Measurements from ENCODE around the gene CLEC7A. TPM values are rescaled to one million over a fixed set of nuclear protein-coding genes. Genes with fewer than 3 reads are reported as not detected.

The CLEC7A gene
- total RNA-seq, 2 experiments from 2014 or later, result not detected

GRCh38 chr12:10067264-10067663 lies 62.7 kb downstream of the CLEC7A start:
- ATAC-seq (no peak), DNase-seq (no peak)
- POLR2A ChIA-PET, result no interaction called here
- no peaks in the 10 kb centered on the region for H3K36me3 Mint-ChIP-seq (ENCODE audit: low read depth)
- H3K27me3 Mint-ChIP-seq, result peaks cover 21% of the 10 kb centered on the region
- no peaks in the 10 kb centered on the region for H3K4me1 Mint-ChIP-seq
- no peak overlapping the region for H3K4me3 Mint-ChIP-seq
- CTCF ChIA-PET, result interaction anchor here (0.6 to 2.1 kb wide), 3 partner anchors 12 to 317 kb away, joined by 4 read pairs; no protein-coding TSS in a partner anchor
- no peaks in the 10 kb centered on the region for H3K9me3 Mint-ChIP-seq (ENCODE audit: low read depth)
- intact Hi-C loops (cut with DNase I, micrococcal nuclease), result no loop called here
- no peak overlapping the region for H3K27ac Mint-ChIP-seq

Other genes starting within 250 kb of the CLEC7A start
- not detected for gene KLRF2, start 248.7 kb downstream of the CLEC7A start, total RNA-seq
- gene CLEC2A, start 197.8 kb downstream of the CLEC7A start, total RNA-seq, result not detected
- gene CLEC12A, start 158.8 kb downstream of the CLEC7A start, total RNA-seq, result not detected
- not detected for gene CLEC1B, start 131.1 kb downstream of the CLEC7A start, total RNA-seq
- not detected for gene CLEC12B, start 119.6 kb downstream of the CLEC7A start, total RNA-seq
- not detected for gene CLEC9A, start 99.5 kb downstream of the CLEC7A start, total RNA-seq
- gene CLEC1A, start 31.2 kb downstream of the CLEC7A start, total RNA-seq, result not detected
- gene OLR1, start 41.9 kb upstream of the CLEC7A start, total RNA-seq, result not detected
- gene TMEM52B, start 48.8 kb upstream of the CLEC7A start, total RNA-seq, result not detected
- gene GABARAPL1, start 82.7 kb upstream of the CLEC7A start, total RNA-seq, result 1 to 10 TPM; 2.3 to 2.9 TPM
- under 1 TPM; 0.05 to 0.28 TPM for gene KLRD1, start 177.7 kb upstream of the CLEC7A start, total RNA-seq

Data from activated CD4-positive, alpha-beta T cell treated with anti-CD3 and anti-CD28 coated beads for 36 hours (primary cell).